Nephron progenitor cell (in vitro differentiated cells): Measurements from ENCODE around the gene ARPC5L.
"Not testable (repeated sequence)": the region's sequence is repeated elsewhere in the genome, so short reads cannot be mapped to it uniquely, and the experiment has no call there.

Experiments used
- DNase-seq: peaks from one replicate; pipeline ENCODE4 v3.0.0; 2021
- H3K27ac Mint-ChIP-seq: 2 replicates; pipeline ENCODE4 v1.8.0; 2021; ENCODE audit warnings: mild to moderate bottlenecking, moderate library complexity, mixed read lengths
- H3K27me3 Mint-ChIP-seq: 2 replicates; pipeline ENCODE4 v1.8.0; 2021; ENCODE audit warnings: mild to moderate bottlenecking, low read depth, mixed read lengths; ENCODE audit not compliant: poor library complexity
- H3K36me3 Mint-ChIP-seq: 2 replicates; pipeline ENCODE4 v1.8.0; 2021; ENCODE audit warnings: low read depth, mixed read lengths
- H3K4me1 Mint-ChIP-seq: 2 replicates; pipeline ENCODE4 v1.8.0; 2021; ENCODE audit warnings: mixed read lengths
- H3K4me3 Mint-ChIP-seq: 2 replicates; pipeline ENCODE4 v1.8.0; 2021; ENCODE audit warnings: mild to moderate bottlenecking, moderate library complexity, mixed read lengths
- H3K9me3 Mint-ChIP-seq: 2 replicates; pipeline ENCODE4 v1.8.0; 2021; ENCODE audit warnings: mild to moderate bottlenecking, moderate library complexity, mixed read lengths
- TF ChIP-seq, protein P1 (sequence below): fragments of 200-600 bp; sonication (generic); IDR thresholded peaks from 2 replicates; pipeline ENCODE4 v1.5.0; 2021; ENCODE audit warnings: antibody characterized with exemption

Gene ARPC5L

DNA sequence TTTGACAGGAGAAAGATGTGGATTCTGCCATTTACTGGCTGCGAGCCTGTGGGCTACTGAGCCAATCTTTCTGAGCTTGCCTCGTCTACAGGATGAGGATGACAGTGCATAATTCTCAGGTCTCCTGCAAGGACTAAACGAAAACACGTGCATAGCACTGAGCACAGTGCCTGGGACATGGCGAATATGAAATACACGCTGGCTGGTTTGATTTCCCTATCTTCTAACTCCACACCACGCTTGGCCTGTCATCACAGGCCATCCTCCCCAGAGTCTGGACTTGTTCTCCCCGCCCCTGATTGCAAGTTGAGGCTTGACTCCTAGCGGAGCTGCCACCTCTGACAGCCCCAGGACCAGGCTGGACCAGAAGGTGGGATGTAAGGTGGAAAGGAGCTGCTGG lies 37.9 kb downstream of the ARPC5L start:
- Mint-ChIP-seq H3K27me3 (no peaks in the 10 kb centered on the region), H3K4me3 (no peak overlapping the region), H3K27ac (no peak overlapping the region), H3K4me1 (no peaks in the 10 kb centered on the region), H3K36me3 (peaks cover 43% of the 10 kb centered on the region), H3K9me3 (no peaks in the 10 kb centered on the region)
- TF ChIP-seq, protein P1, sequence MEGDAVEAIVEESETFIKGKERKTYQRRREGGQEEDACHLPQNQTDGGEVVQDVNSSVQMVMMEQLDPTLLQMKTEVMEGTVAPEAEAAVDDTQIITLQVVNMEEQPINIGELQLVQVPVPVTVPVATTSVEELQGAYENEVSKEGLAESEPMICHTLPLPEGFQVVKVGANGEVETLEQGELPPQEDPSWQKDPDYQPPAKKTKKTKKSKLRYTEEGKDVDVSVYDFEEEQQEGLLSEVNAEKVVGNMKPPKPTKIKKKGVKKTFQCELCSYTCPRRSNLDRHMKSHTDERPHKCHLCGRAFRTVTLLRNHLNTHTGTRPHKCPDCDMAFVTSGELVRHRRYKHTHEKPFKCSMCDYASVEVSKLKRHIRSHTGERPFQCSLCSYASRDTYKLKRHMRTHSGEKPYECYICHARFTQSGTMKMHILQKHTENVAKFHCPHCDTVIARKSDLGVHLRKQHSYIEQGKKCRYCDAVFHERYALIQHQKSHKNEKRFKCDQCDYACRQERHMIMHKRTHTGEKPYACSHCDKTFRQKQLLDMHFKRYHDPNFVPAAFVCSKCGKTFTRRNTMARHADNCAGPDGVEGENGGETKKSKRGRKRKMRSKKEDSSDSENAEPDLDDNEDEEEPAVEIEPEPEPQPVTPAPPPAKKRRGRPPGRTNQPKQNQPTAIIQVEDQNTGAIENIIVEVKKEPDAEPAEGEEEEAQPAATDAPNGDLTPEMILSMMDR, result no peak
- no peak for DNase-seq

DNA sequence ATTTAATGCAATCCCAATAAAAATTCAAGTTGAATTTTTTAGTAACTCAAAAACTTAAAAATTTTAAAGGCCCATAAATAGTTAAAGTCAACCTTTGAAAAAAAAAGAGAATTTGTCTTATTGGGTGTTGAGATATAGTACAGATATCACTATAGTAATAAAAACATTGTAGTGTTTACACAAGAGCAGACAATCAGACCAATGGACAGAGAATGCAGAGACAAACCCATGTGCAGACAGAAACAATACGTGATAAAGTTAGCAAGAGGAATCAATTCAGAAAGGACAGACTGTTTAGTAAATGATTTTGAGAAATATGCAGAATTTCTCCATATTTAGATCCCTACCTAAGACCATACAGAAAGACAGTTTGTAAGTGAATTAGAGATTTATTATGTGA lies 45.0 kb downstream of the ARPC5L start:
- Mint-ChIP-seq H3K27ac (no peak overlapping the region), H3K27me3 (no peaks in the 10 kb centered on the region), H3K36me3 (peaks cover 58% of the 10 kb centered on the region), H3K9me3 (no peaks in the 10 kb centered on the region), H3K4me3 (no peak overlapping the region), H3K4me1 (no peaks in the 10 kb centered on the region)
- TF ChIP-seq, protein P1, result no peak
- DNase-seq, result no peak

DNA sequence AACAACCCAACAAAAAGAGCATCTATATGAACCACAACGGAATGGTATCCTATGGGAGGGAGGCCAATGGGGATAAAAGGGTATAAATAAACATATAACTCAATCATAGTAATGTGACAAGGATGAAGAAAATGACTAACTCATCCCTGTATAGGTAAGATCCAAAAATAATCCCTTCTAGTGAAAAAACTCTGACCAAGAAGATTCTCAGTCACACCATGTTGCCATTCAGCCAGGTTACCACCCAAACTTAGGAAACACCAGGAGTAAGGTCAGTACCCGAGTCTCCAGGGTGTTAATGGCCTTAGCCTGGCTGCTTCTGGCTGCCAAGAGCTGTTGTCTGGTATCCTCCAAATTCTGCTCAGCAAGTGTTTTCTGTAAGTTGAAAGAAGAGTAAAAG lies 46.2 kb downstream of the ARPC5L start:
- TF ChIP-seq, protein P1, result no peak
- DNase-seq, result no peak
- no peak overlapping the region for H3K4me3 Mint-ChIP-seq
- H3K36me3 Mint-ChIP-seq, result peaks cover 58% of the 10 kb centered on the region
- no peaks in the 10 kb centered on the region for H3K9me3 Mint-ChIP-seq
- H3K4me1 Mint-ChIP-seq, result no peaks in the 10 kb centered on the region
- no peaks in the 10 kb centered on the region for H3K27me3 Mint-ChIP-seq
- H3K27ac Mint-ChIP-seq, result no peak overlapping the region

- DNase-seq, result no peak
- no peaks in the 10 kb centered on the region for H3K9me3 Mint-ChIP-seq
- peaks cover 49% of the 10 kb centered on the region for H3K36me3 Mint-ChIP-seq
- no peak overlapping the region for H3K27ac Mint-ChIP-seq
- no peaks in the 10 kb centered on the region for H3K4me1 Mint-ChIP-seq
- no peaks in the 10 kb centered on the region for H3K27me3 Mint-ChIP-seq
- no peak overlapping the region for H3K4me3 Mint-ChIP-seq
- TF ChIP-seq, protein P1, result no peak
Observed at GRCh38 chr9:124911766-124912165, 49.8 kb downstream of the ARPC5L start.

- no peaks in the 10 kb centered on the region for H3K4me1 Mint-ChIP-seq
- TF ChIP-seq, protein P1, result no peak
- H3K27me3 Mint-ChIP-seq, result no peaks in the 10 kb centered on the region
- H3K27ac Mint-ChIP-seq, result no peak overlapping the region
- peaks cover 38% of the 10 kb centered on the region for H3K36me3 Mint-ChIP-seq
- no peaks in the 10 kb centered on the region for H3K9me3 Mint-ChIP-seq
- DNase-seq, result no peak
- no peak overlapping the region for H3K4me3 Mint-ChIP-seq
Observed at GRCh38 chr9:124913378-124913777, 51.4 kb downstream of the ARPC5L start.

- Mint-ChIP-seq H3K36me3 (peaks cover 45% of the 10 kb centered on the region), H3K9me3 (no peaks in the 10 kb centered on the region), H3K4me1 (no peaks in the 10 kb centered on the region), H3K27me3 (no peaks in the 10 kb centered on the region), H3K4me3 (no peak overlapping the region), H3K27ac (peak overlapping the region; percentile 8)
- TF ChIP-seq, protein P1, result no peak
- no peak for DNase-seq
Observed at GRCh38 chr9:124914753-124915405, 52.9 kb downstream of the ARPC5L start.

GRCh38 chr9:124920394-124920793 lies 58.5 kb downstream of the ARPC5L start:
- H3K36me3 Mint-ChIP-seq, result peaks cover 39% of the 10 kb centered on the region
- not testable (repeated sequence) for H3K27me3 Mint-ChIP-seq, H3K27ac Mint-ChIP-seq, H3K4me3 Mint-ChIP-seq, H3K4me1 Mint-ChIP-seq, H3K9me3 Mint-ChIP-seq, DNase-seq
